Endodermal cell (in vitro differentiated cells): ENCODE results near the gene SS18L1. TPM values are rescaled to one million over a fixed set of nuclear protein-coding genes. Genes with fewer than 3 reads are reported as not detected.

Experiments
- DNase-seq: peaks from one replicate; pipeline ENCODE4 v3.0.0-alpha.2; 2017
- H3K27ac ChIP-seq: 2 replicates; pipeline ENCODE4 v1.5.1; 2013; ENCODE audit warnings: mild to moderate bottlenecking, low read depth, low read length, moderate library complexity
- H3K27me3 ChIP-seq: 2 replicates; pipeline ENCODE4 v1.6.1; 2013; ENCODE audit warnings: mild to moderate bottlenecking, low read length, moderate library complexity; ENCODE audit not compliant: insufficient read depth, control insufficient read depth, poor library complexity, severe bottlenecking
- H3K36me3 ChIP-seq: 2 replicates; pipeline ENCODE4 v1.7.0; 2013; ENCODE audit warnings: mild to moderate bottlenecking, low read length, moderate library complexity; ENCODE audit not compliant: control insufficient read depth, insufficient read depth
- H3K4me1 ChIP-seq: one replicate; pipeline ENCODE4 v1.7.0; 2013; ENCODE audit warnings: low read length; ENCODE audit not compliant: control insufficient read depth, insufficient read depth
- H3K4me3 ChIP-seq: 2 replicates; pipeline ENCODE4 v1.5.1; 2013; ENCODE audit warnings: mild to moderate bottlenecking, low read length, moderate library complexity
- H3K9ac ChIP-seq: 2 replicates; pipeline ENCODE4 v1.6.1; 2013; ENCODE audit warnings: mild to moderate bottlenecking, low read length, moderate library complexity; ENCODE audit not compliant: poor library complexity, severe bottlenecking; ENCODE audit errors: extremely low read depth
- H3K9me3 ChIP-seq: 2 replicates; pipeline ENCODE4 v1.6.1; 2013; ENCODE audit warnings: mild to moderate bottlenecking, low read length, moderate library complexity; ENCODE audit not compliant: control insufficient read depth
- H3K27ac Mint-ChIP-seq: 2 replicates; pipeline ENCODE4 v1.8.0; 2020; ENCODE audit warnings: mixed read lengths
- H3K27me3 Mint-ChIP-seq: 2 replicates; pipeline ENCODE4 v1.8.0; 2021; ENCODE audit warnings: mild to moderate bottlenecking, mixed read lengths; ENCODE audit not compliant: insufficient read depth
- H3K36me3 Mint-ChIP-seq: 2 replicates; pipeline ENCODE4 v1.8.0; 2020; ENCODE audit warnings: low read depth, mixed read lengths
- H3K4me1 Mint-ChIP-seq: 2 replicates; pipeline ENCODE4 v1.8.0; 2020; ENCODE audit warnings: mixed read lengths
- H3K4me3 Mint-ChIP-seq: 2 replicates; pipeline ENCODE4 v1.8.0; 2020; ENCODE audit warnings: mild to moderate bottlenecking, moderate library complexity, mixed read lengths
- H3K9me3 Mint-ChIP-seq: 2 replicates; pipeline ENCODE4 v1.8.0; 2020; ENCODE audit warnings: mild to moderate bottlenecking, mixed read lengths
- CTCF ChIP-seq: fragments of 200-600 bp; sonication (generic); conservative IDR thresholded peaks from 2 replicates; pipeline ENCODE4 v1.5.0; 2021; ENCODE audit warnings: antibody characterized with exemption, mild to moderate bottlenecking
- WGBS, 2 experiments: methylation state at CpG; one replicate each; pipeline versions ENCODE4 v1.1.5 to v1.1.7; 2013; ENCODE audit warnings: missing lambda C conversion rate in 2 of 2, mixed read lengths in 1 of 2; ENCODE audit not compliant: insufficient coverage in 1 of 2, insufficient read length in 1 of 2; 5-methylcytosine and 5-hydroxymethylcytosine counted together
- total RNA-seq, 2 donors: library from RNA; stranded (reverse); fragmentation: NEBNext Ultra II Directional in 1 of 2; extraction: Animal tissue kit (Norgen Biotek cat#: 25700) in 1 of 2; gene quantifications; 2 replicates in 1 of 2; 3 replicates in 1 of 2; pipeline ENCODE4 v1.2.1, GENCODE V29; 2021

SS18L1 gene
- total RNA-seq, 2 donors from 2014 or later = 23.2 to 28.8 TPM

- Mint-ChIP-seq H3K27me3 (no peaks in the 10 kb centered on the region), H3K36me3 (peaks cover 29% of the 10 kb centered on the region), H3K9me3 (no peaks in the 10 kb centered on the region), H3K4me1 (no peaks in the 10 kb centered on the region), H3K27ac (peak overlapping the region; percentile 52), H3K4me3 (no peak overlapping the region)
- H3K4me3 ChIP-seq = no peak overlapping the region
- TF ChIP-seq CTCF = no peak
- no peak overlapping the region for H3K27ac ChIP-seq
- WGBS, 2 experiments = 94 to 97% methylated on average over 14 to 26 of the region's 26 CpGs
- H3K27me3 ChIP-seq = no peaks in the 10 kb centered on the region
- H3K36me3 ChIP-seq = peaks cover 24% of the 10 kb centered on the region
- no peak overlapping the region for H3K9ac ChIP-seq
- DNase-seq = no peak
- H3K4me1 ChIP-seq = no peaks in the 10 kb centered on the region
- H3K9me3 ChIP-seq = no peaks in the 10 kb centered on the region
Measured at GRCh38 chr20:62174870-62175624, 31.5 kb downstream of the SS18L1 start.

- no peak overlapping the region for H3K4me3 Mint-ChIP-seq
- H3K9me3 Mint-ChIP-seq = no peaks in the 10 kb centered on the region
- peak overlapping the region; percentile 52 for H3K27ac Mint-ChIP-seq
- Histone ChIP-seq H3K9me3 (no peaks in the 10 kb centered on the region), H3K4me3 (no peak overlapping the region), H3K27me3 (no peaks in the 10 kb centered on the region), H3K36me3 (peaks cover 30% of the 10 kb centered on the region), H3K4me1 (no peaks in the 10 kb centered on the region), H3K9ac (no peak overlapping the region), H3K27ac (no peak overlapping the region)
- H3K4me1 Mint-ChIP-seq = no peaks in the 10 kb centered on the region
- DNase-seq = no peak
- peaks cover 32% of the 10 kb centered on the region for H3K36me3 Mint-ChIP-seq
- no peaks in the 10 kb centered on the region for H3K27me3 Mint-ChIP-seq
- no peak for TF ChIP-seq CTCF
- 91 to 93% methylated on average over 4 to 9 of the region's 10 CpGs for WGBS, 2 experiments
Measured at GRCh38 chr20:62175711-62176110, 32.1 kb downstream of the SS18L1 start.

- TF ChIP-seq CTCF = no peak
- H3K4me1 Mint-ChIP-seq = peaks cover 3% of the 10 kb centered on the region
- no peak for DNase-seq
- H3K4me3 Mint-ChIP-seq = no peak overlapping the region
- WGBS, 2 experiments = 91 to 96% methylated on average over 12 to 15 of the region's 15 CpGs
- no peaks in the 10 kb centered on the region for H3K4me1 ChIP-seq
- H3K36me3 ChIP-seq = peaks cover 30% of the 10 kb centered on the region
- peaks cover 30% of the 10 kb centered on the region for H3K36me3 Mint-ChIP-seq
- no peak overlapping the region for H3K27ac Mint-ChIP-seq
- H3K4me3 ChIP-seq = no peak overlapping the region
- H3K27me3 ChIP-seq = no peaks in the 10 kb centered on the region
- H3K9me3 ChIP-seq = no peaks in the 10 kb centered on the region
- no peaks in the 10 kb centered on the region for H3K27me3 Mint-ChIP-seq
- H3K27ac ChIP-seq = no peak overlapping the region
- no peak overlapping the region for H3K9ac ChIP-seq
- H3K9me3 Mint-ChIP-seq = no peaks in the 10 kb centered on the region
Measured at GRCh38 chr20:62176866-62177265, 33.3 kb downstream of the SS18L1 start.
